HEK293 (cell line): ENCODE results near the gene FNDC3A.
A peak's percentile ranks its signal among the peaks of the same experiment; 100 is the strongest.

Source experiments
- AEBP2 ChIP-seq: fragments of 450-650 bp; formaldehyde crosslinking; IDR thresholded peaks from 2 replicates; pipeline ENCODE4 v1.5.1; 2016; ENCODE audit warnings: missing biosample characterization, missing genetic modification characterization, borderline replicate concordance
- ATF2 ChIP-seq: fragments of 450-650 bp; formaldehyde crosslinking; IDR thresholded peaks from 2 replicates; pipeline ENCODE4 v1.5.1; 2016; ENCODE audit warnings: missing biosample characterization, missing genetic modification characterization, low read depth
- CTCF ChIP-seq: fragments of 450-650 bp; formaldehyde crosslinking; IDR thresholded peaks from 2 replicates; pipeline ENCODE4 v1.5.1; 2016; ENCODE audit warnings: missing biosample characterization, missing genetic modification characterization
- GLI2 ChIP-seq: fragments of 450-650 bp; formaldehyde crosslinking; IDR thresholded peaks from 2 replicates; pipeline ENCODE4; 2017; ENCODE audit warnings: missing biosample characterization, missing genetic modification characterization, low read depth, borderline replicate concordance
- INSM2 ChIP-seq: fragments of 450-650 bp; formaldehyde crosslinking; IDR thresholded peaks from 2 replicates; pipeline ENCODE4 v1.5.1; 2016; ENCODE audit warnings: missing biosample characterization, missing genetic modification characterization
- KLF16 ChIP-seq: fragments of 450-650 bp; formaldehyde crosslinking; IDR thresholded peaks from 2 replicates; pipeline ENCODE4 v1.5.1; 2017; ENCODE audit warnings: missing biosample characterization, missing genetic modification characterization
- KLF8 ChIP-seq: fragments of 450-650 bp; formaldehyde crosslinking; IDR thresholded peaks from 2 replicates; pipeline ENCODE4 v1.5.1; 2016; ENCODE audit warnings: missing biosample characterization, missing genetic modification characterization
- MYNN ChIP-seq: fragments of 450-650 bp; formaldehyde crosslinking; IDR thresholded peaks from 2 replicates; pipeline ENCODE4 v1.5.1; 2016; ENCODE audit warnings: missing biosample characterization, missing genetic modification characterization, borderline replicate concordance
- PATZ1 ChIP-seq: fragments of 450-650 bp; formaldehyde crosslinking; IDR thresholded peaks from 2 replicates; pipeline ENCODE4 v1.5.1; 2016; ENCODE audit warnings: missing biosample characterization, missing genetic modification characterization
- PRDM1 ChIP-seq: fragments of 450-650 bp; formaldehyde crosslinking; IDR thresholded peaks from 2 replicates; pipeline ENCODE4; 2016; ENCODE audit warnings: missing biosample characterization, missing genetic modification characterization
- SCRT1 ChIP-seq: fragments of 450-650 bp; formaldehyde crosslinking; IDR thresholded peaks from 2 replicates; pipeline ENCODE4 v1.5.1; 2016; ENCODE audit warnings: missing biosample characterization, missing genetic modification characterization, borderline replicate concordance
- SP3 ChIP-seq: fragments of 450-650 bp; formaldehyde crosslinking; IDR thresholded peaks from 2 replicates; pipeline ENCODE4 v1.5.1; 2016; ENCODE audit warnings: missing biosample characterization, missing genetic modification characterization
- TCF7L2 ChIP-seq: IDR thresholded peaks from 2 replicates; pipeline ENCODE4 v1.6.1; 2011; ENCODE audit warnings: low read depth, mild to moderate bottlenecking, inconsistent platforms, low read length, moderate library complexity, borderline replicate concordance
- YY2 ChIP-seq: fragments of 450-650 bp; formaldehyde crosslinking; IDR thresholded peaks from 2 replicates; pipeline ENCODE4 v1.5.1; 2016; ENCODE audit warnings: missing biosample characterization, missing genetic modification characterization
- ZFP37 ChIP-seq: fragments of 450-650 bp; formaldehyde crosslinking; IDR thresholded peaks from 2 replicates; pipeline ENCODE4 v1.5.1; 2016; ENCODE audit warnings: missing biosample characterization, missing genetic modification characterization
- ZNF132 ChIP-seq: fragments of 450-650 bp; formaldehyde crosslinking; IDR thresholded peaks from 2 replicates; pipeline ENCODE4 v1.5.1; 2017; ENCODE audit warnings: missing biosample characterization, missing genetic modification characterization, borderline replicate concordance
- ZNF155 ChIP-seq: fragments of 450-650 bp; formaldehyde crosslinking; IDR thresholded peaks from 2 replicates; pipeline ENCODE4 v1.5.1; 2016; ENCODE audit warnings: missing biosample characterization, missing genetic modification characterization
- ZNF157 ChIP-seq: fragments of 450-650 bp; formaldehyde crosslinking; IDR thresholded peaks from 2 replicates; pipeline ENCODE4 v1.5.1; 2016; ENCODE audit warnings: missing biosample characterization, missing genetic modification characterization
- ZNF202 ChIP-seq: fragments of 450-650 bp; formaldehyde crosslinking; IDR thresholded peaks from 2 replicates; pipeline ENCODE4 v1.5.1; 2016; ENCODE audit warnings: missing biosample characterization, missing genetic modification characterization, borderline replicate concordance
- ZNF223 ChIP-seq: fragments of 450-650 bp; formaldehyde crosslinking; IDR thresholded peaks from 2 replicates; pipeline ENCODE4 v1.5.1; 2016; ENCODE audit warnings: missing biosample characterization, missing genetic modification characterization
- ZNF23 ChIP-seq: fragments of 450-650 bp; formaldehyde crosslinking; IDR thresholded peaks from 2 replicates; pipeline ENCODE4 v1.5.1; 2016; ENCODE audit warnings: missing biosample characterization, missing genetic modification characterization, borderline replicate concordance
- ZNF292 ChIP-seq: fragments of 450-650 bp; formaldehyde crosslinking; IDR thresholded peaks from 2 replicates; pipeline ENCODE4 v1.5.1; 2016; ENCODE audit warnings: low read depth, missing biosample characterization, missing genetic modification characterization, borderline replicate concordance
- ZNF354C ChIP-seq: fragments of 450-650 bp; formaldehyde crosslinking; IDR thresholded peaks from 2 replicates; pipeline ENCODE4 v1.5.1; 2016; ENCODE audit warnings: missing biosample characterization, missing genetic modification characterization, low read depth, borderline replicate concordance
- ZNF571 ChIP-seq: fragments of 450-650 bp; formaldehyde crosslinking; IDR thresholded peaks from 2 replicates; pipeline ENCODE4 v1.5.0; 2017; ENCODE audit warnings: missing biosample characterization, missing genetic modification characterization
- ZNF580 ChIP-seq: fragments of 450-650 bp; formaldehyde crosslinking; IDR thresholded peaks from 2 replicates; pipeline ENCODE4 v1.5.1; 2016; ENCODE audit warnings: missing biosample characterization, missing genetic modification characterization
- ZNF585B ChIP-seq: fragments of 450-650 bp; formaldehyde crosslinking; IDR thresholded peaks from 2 replicates; pipeline ENCODE4 v1.5.1; 2016; ENCODE audit warnings: missing biosample characterization, missing genetic modification characterization
- ZNF596 ChIP-seq: fragments of 450-650 bp; IDR thresholded peaks from 2 replicates; pipeline ENCODE4 v1.5.0; 2018; ENCODE audit warnings: missing biosample characterization, mild to moderate bottlenecking, missing genetic modification characterization, moderate library complexity
- ZNF645 ChIP-seq: fragments of 450-650 bp; formaldehyde crosslinking; IDR thresholded peaks from 2 replicates; pipeline ENCODE4; 2016; ENCODE audit warnings: missing biosample characterization, missing genetic modification characterization
- ZNF677 ChIP-seq: fragments of 450-650 bp; IDR thresholded peaks from 2 replicates; pipeline ENCODE4 v1.5.0; 2018; ENCODE audit warnings: missing biosample characterization, mild to moderate bottlenecking, missing genetic modification characterization, moderate library complexity
- ZNF843 ChIP-seq: fragments of 450-650 bp; formaldehyde crosslinking; IDR thresholded peaks from 2 replicates; pipeline ENCODE4 v1.5.1; 2016; ENCODE audit warnings: missing biosample characterization, missing genetic modification characterization

Gene FNDC3A

GRCh38 chr13:48976576-48977285 is 1.0 kb downstream of the FNDC3A start (continued):
- no peak for TF ChIP-seq INSM2 (tag by site-specific recombination)
- no peak for TF ChIP-seq YY2 (tag by site-specific recombination)
- TF ChIP-seq ZNF580 (tag by site-specific recombination) = no peak
- TF ChIP-seq ZNF132 = no peak
- TF ChIP-seq ZNF645 (tag by site-specific recombination) = no peak
- no peak for TF ChIP-seq ZNF23 (tag by site-specific recombination)
- no peak for TF ChIP-seq TCF7L2
- TF ChIP-seq KLF16 (tag by site-specific recombination) = no peak
- TF ChIP-seq ZNF292 (tag by site-specific recombination) = no peak
- TF ChIP-seq MYNN = peak; percentile 86
- no peak for TF ChIP-seq ZNF571 (tag by site-specific recombination)
- TF ChIP-seq ZNF223 (tag by site-specific recombination) = no peak
- TF ChIP-seq ZNF596 (tag by site-specific recombination) = no peak
- no peak for TF ChIP-seq ZNF157
- no peak for TF ChIP-seq ZNF202 (tag by site-specific recombination)
- TF ChIP-seq ATF2 (tag by site-specific recombination) = peak; percentile 94
- no peak for TF ChIP-seq AEBP2 (tag by site-specific recombination)
- no peak for TF ChIP-seq SP3 (tag by site-specific recombination)
- TF ChIP-seq ZNF677 (tag by site-specific recombination) = no peak
- TF ChIP-seq CTCF (tag by site-specific recombination) = no peak
- no peak for TF ChIP-seq ZFP37
- TF ChIP-seq GLI2 = no peak
- no peak for TF ChIP-seq ZNF585B
- TF ChIP-seq PATZ1 (tag by site-specific recombination) = no peak
- peak; percentile 84; the same call in 1 of the 2 replicates for TF ChIP-seq SCRT1 (tag by site-specific recombination)
- no peak for TF ChIP-seq KLF8 (tag by site-specific recombination)
- TF ChIP-seq ZNF155 = no peak
- no peak for TF ChIP-seq ZNF354C (tag by site-specific recombination)
- no peak for TF ChIP-seq ZNF843 (tag by site-specific recombination)
- TF ChIP-seq PRDM1 (tag by site-specific recombination) = peak; percentile 44
